Fibroblast of the aortic adventitia (primary cell): ENCODE results near the gene DDX43. TPM values are rescaled to one million over a fixed set of nuclear protein-coding genes. Genes with fewer than 3 reads are reported as not detected.
A peak's percentile ranks its signal among the peaks of the same experiment; 100 is the strongest.

Experiments used
- DNase-seq: peaks from one replicate; pipeline ENCODE4 v3.0.0-alpha.2; 2010; ENCODE audit warnings: low read depth
- H3K4me3 ChIP-seq: 2 replicates; pipeline ENCODE4 v1.5.1; 2011; ENCODE audit warnings: low read depth, mild to moderate bottlenecking, control low read depth, low read length, moderate library complexity
- CTCF ChIP-seq: IDR thresholded peaks from 2 replicates; pipeline ENCODE4 v1.5.1; 2011; ENCODE audit warnings: mild to moderate bottlenecking, low read length, control low read depth, inconsistent platforms; ENCODE audit not compliant: insufficient read depth
- total RNA-seq: library from RNA; depleted of rRNA; stranded (reverse); fragments of >200 nt; gene quantifications from 2 replicates; pipeline ENCODE4 v1.2.3, GENCODE V29; 2012; ENCODE audit warnings: low replicate concordance

Gene DDX43
- total RNA-seq, result 0.99 and 1.6 TPM in 2 replicates

DNA sequence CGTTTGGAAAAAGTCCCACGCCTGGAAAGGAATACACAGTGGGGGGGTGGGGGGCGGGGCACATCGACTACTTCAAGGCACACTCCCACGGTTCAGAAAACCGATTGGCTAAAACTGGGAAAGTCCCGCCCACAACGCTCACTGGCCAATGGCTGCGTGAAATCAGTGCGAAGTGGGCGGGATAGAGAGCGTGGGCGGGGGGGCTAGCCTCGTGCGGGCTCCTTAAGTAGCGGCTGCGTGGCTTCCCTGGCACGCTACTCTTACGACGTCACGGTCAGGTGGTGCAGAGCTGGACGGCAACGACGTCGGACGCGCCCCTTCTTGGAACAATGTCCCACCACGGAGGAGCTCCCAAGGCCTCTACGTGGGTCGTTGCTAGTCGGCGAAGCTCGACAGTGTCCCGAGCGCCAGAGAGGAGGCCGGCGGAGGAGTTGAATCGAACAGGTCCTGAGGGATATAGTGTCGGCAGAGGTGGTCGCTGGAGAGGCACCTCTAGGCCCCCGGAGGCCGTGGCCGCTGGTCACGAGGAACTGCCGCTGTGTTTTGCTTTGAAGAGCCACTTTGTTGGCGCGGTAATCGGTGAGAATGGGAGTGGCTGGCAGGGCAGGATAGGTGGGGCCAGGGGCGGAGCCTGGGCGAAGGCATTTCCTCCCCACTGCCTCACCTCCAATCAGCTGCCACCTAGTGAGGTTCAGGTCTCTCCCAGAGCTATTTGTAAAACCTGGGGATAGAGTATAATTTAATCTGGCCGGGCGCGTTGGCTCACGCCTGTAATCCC, at the start of gene DDX43:
DDX43 (plus strand) TSS at position 252 of the 778 bp plus-strand sequence; CDS start at position 330, 78 bp downstream.
- TF ChIP-seq CTCF, result no peak
- no peak within 1 kb of the TSS for H3K4me3 ChIP-seq
- DNase-seq, result peak; percentile 8

DNA sequence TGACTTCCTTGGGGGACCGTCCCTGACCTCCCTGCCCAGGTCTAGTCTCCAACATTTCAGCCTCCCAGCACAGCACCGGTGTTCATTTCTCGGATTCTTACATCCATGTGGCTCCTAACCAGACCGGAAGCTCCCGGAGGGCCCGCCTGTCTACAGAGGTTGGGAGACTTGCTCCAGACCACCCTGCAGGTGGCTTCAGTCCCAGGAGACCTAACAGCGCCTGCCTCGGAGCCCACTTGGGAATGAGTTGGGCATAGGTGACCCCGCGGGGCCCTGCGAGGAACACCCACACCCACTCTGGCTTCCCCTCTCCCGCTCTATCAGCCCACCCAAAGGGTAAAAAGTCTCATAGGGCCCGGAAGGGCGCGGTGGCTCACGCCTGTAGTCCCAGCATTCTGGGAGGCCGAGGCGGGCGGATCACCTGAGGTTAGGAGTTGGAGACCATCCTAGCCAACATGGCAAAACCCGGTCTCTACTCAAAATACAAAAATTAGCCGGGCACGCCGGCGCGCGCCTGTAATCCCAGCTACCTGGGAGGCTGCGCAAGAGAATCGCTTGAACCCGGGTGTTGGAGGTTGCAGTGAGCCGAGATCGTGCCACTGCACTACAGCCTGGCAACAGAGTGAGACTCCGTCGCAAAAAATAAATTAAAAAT, 46.0 kb upstream of the DDX43 start:
- no peak overlapping the region for H3K4me3 ChIP-seq
- no peak for DNase-seq
- TF ChIP-seq CTCF, result no peak

- no peak overlapping the region for H3K4me3 ChIP-seq
- DNase-seq, result no peak
- TF ChIP-seq CTCF, result no peak
These were observed 45.3 kb upstream of the DDX43 start for GRCh38 chr6:73349311-73349710.

DNA sequence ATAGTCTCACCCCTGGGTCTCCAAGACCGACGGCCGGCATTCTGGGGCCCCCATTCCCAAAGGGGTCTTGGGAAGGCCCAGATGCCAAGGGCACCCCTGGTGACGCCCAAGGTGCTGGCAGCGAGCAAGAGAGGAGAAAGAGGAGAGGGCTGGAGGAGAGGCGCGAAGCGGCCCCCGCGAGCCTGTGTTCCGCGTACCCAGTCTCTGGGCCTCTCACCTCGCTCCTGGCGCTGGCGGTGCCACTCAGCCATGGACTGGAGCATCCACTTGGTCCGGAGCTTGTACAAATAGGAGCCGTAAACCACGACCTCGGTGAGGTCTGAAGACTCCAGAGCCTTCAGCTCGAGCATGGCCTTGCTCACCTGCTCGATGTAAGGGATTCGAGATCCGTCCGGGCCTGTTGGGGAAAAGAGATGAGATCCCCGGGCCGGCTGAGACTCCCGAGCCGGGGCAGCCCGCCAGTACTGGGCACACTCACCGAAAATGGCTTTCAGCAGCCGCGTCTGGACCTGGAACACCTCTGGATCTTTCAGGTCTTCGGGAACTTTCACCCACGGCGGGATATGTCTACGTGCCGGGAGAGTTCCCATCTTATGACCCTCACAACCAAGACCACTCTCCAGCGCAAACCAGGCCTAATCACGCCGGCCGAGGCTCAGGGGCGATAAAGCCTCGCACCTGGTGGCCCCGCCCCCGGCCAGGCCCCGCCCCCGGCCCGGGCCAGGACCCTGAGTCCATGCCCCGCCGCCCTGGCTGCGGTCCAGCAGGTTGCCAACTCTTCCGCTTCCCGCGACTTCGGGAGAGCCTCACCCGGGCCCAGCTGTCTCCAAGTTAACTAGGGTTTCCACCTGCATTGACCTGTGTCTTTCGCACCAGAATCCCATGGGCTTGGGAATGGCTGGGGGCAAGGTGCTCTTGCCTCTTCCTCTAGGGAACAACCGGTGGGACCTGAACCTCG, 40.7 kb upstream of the DDX43 start, which contains the start of gene DPPA5:
DPPA5 (minus strand) TSS at position 641 of the 958 bp plus-strand sequence; CDS start at position 590, 51 bp downstream.
- no peak within 1 kb of the TSS for H3K4me3 ChIP-seq
- no peak for TF ChIP-seq CTCF
- no peak for DNase-seq

DNA sequence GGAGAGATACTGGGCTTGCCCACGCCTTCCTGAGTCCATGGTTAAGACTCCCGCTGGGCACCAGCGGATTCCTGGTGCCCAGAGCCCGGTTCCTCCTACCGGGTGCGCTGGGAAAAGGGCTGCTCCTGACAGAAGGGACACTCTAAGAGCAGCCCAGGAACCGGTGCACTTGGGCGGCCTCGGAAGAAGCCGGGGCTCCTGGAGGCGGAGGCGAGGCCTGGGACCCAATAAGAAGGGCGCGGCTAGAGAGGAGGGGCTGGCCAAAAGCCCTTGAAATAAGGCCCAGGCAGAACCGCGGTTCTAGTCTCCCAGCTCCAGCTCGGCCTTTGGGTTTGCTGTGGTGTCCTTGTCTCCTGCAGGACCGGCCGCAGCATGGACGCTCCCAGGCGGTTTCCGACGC, 32.3 kb upstream of the DDX43 start, which contains the start of gene KHDC3L:
KHDC3L (plus strand) TSS at position 301 of the 400 bp plus-strand sequence; CDS start at position 373, 72 bp downstream.
- no peak for DNase-seq
- H3K4me3 ChIP-seq, result no peak within 1 kb of the TSS
- TF ChIP-seq CTCF, result no peak

- H3K4me3 ChIP-seq, result no peak overlapping the region
- TF ChIP-seq CTCF, result no peak
- no peak for DNase-seq
These were observed 31.6 kb upstream of the DDX43 start for GRCh38 chr6:73362869-73363536.
